Liver (tissue), 3 donors: ENCODE measurements around the gene MERTK.

ENCODE experiments used
- ATF3 ChIP-seq: IDR thresholded peaks from 2 replicates; pipeline ENCODE4 v1.6.1; 2016; ENCODE audit warnings: antibody characterized with exemption
- GABPA ChIP-seq, 2 donors: IDR thresholded peaks in 1 of 2; conservative IDR thresholded peaks in 1 of 2; 2 replicates each; pipeline ENCODE4 v1.6.1; 2016; ENCODE audit warnings: antibody characterized with exemption in 2 of 2, mild to moderate bottlenecking in 1 of 2, moderate library complexity in 1 of 2
- MAX ChIP-seq: IDR thresholded peaks from 2 replicates; pipeline ENCODE4 v1.6.1; 2016; ENCODE audit warnings: antibody characterized with exemption
- NR2F2 ChIP-seq: IDR thresholded peaks from 2 replicates; pipeline ENCODE4 v1.6.1; 2016; ENCODE audit warnings: antibody characterized with exemption
- TF ChIP-seq, protein P1 (sequence below): fragments of 150-350 bp; IDR thresholded peaks from 2 replicates; pipeline ENCODE4 v1.5.1; 2017; ENCODE audit warnings: improper control_type of control experiment, low read depth, low read length; ENCODE audit not compliant: missing input control
- TF ChIP-seq, protein P2 (sequence below): IDR thresholded peaks from 2 replicates; pipeline ENCODE4 v1.6.1; 2016; ENCODE audit warnings: antibody characterized with exemption, mild to moderate bottlenecking
- donor health status: healthy.
- donor health status: healthy.

GRCh38 chr2:111966241-111966640 is 67.8 kb downstream of the MERTK start:
- TF ChIP-seq GABPA (IDR thresholded peaks at IDR 0.05 in 1 of 2, conservative IDR thresholded peaks at IDR 0.05 in 1 of 2) (no peak), MAX (no peak), NR2F2 (no peak), ATF3 (no peak)
- TF ChIP-seq, protein P1, sequence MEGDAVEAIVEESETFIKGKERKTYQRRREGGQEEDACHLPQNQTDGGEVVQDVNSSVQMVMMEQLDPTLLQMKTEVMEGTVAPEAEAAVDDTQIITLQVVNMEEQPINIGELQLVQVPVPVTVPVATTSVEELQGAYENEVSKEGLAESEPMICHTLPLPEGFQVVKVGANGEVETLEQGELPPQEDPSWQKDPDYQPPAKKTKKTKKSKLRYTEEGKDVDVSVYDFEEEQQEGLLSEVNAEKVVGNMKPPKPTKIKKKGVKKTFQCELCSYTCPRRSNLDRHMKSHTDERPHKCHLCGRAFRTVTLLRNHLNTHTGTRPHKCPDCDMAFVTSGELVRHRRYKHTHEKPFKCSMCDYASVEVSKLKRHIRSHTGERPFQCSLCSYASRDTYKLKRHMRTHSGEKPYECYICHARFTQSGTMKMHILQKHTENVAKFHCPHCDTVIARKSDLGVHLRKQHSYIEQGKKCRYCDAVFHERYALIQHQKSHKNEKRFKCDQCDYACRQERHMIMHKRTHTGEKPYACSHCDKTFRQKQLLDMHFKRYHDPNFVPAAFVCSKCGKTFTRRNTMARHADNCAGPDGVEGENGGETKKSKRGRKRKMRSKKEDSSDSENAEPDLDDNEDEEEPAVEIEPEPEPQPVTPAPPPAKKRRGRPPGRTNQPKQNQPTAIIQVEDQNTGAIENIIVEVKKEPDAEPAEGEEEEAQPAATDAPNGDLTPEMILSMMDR = no peak
- TF ChIP-seq, protein P2, sequence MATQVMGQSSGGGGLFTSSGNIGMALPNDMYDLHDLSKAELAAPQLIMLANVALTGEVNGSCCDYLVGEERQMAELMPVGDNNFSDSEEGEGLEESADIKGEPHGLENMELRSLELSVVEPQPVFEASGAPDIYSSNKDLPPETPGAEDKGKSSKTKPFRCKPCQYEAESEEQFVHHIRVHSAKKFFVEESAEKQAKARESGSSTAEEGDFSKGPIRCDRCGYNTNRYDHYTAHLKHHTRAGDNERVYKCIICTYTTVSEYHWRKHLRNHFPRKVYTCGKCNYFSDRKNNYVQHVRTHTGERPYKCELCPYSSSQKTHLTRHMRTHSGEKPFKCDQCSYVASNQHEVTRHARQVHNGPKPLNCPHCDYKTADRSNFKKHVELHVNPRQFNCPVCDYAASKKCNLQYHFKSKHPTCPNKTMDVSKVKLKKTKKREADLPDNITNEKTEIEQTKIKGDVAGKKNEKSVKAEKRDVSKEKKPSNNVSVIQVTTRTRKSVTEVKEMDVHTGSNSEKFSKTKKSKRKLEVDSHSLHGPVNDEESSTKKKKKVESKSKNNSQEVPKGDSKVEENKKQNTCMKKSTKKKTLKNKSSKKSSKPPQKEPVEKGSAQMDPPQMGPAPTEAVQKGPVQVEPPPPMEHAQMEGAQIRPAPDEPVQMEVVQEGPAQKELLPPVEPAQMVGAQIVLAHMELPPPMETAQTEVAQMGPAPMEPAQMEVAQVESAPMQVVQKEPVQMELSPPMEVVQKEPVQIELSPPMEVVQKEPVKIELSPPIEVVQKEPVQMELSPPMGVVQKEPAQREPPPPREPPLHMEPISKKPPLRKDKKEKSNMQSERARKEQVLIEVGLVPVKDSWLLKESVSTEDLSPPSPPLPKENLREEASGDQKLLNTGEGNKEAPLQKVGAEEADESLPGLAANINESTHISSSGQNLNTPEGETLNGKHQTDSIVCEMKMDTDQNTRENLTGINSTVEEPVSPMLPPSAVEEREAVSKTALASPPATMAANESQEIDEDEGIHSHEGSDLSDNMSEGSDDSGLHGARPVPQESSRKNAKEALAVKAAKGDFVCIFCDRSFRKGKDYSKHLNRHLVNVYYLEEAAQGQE = no peak
